Stimulated activated CD4-positive, alpha-beta T cell treated with anti-CD3 and anti-CD28 coated beads, TNF-alpha, amount 100 ng/mL, for 48 hours (primary cell): ENCODE results near the gene ITGA5.

ENCODE experiments used
- DNase-seq, 3 donors: peaks; one replicate each; pipeline ENCODE4 v3.0.0-alpha.2; 2020; ENCODE audit warnings: low read depth in 3 of 3

ITGA5 gene

DNA sequence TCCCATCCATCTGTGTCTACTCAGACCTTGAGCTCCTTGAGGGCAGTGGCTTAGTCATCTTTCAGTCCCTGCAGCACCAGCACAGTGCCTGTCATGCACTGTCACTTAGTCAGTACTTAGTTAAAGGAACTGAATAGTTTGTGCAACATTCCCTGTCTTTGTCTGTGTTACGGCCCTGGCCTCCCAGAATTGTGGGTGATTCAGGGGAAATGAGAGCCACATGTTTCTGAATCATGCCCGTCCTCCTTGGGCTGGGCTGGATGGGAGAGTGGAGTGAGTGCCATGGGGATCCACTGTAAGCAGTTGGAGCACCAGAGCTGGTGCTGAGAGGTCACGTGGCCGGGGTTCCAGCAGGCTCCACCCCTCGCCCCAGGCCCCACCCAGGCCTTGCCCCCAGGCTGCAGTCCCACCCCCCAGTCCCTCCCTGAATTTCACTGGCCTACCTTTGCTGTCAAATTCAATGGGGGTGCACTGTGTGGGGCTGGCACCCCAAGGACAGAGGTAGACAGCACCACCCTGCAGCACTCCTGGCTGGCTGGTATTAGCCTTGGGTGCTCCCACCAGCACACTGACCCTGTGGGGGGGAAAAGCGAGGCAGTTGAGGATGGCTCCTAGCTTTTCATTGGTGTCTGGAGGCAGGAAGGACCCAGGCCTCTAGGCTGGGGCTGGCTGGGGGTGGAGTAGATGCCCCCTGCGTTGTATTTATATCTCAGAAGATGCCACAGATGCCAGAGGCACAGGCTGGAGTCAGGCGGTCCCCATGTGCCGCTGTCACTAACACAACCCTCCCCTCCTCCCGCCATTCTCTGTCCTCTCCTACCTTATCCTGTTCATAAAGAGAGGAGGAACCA lies 7.5 kb downstream of the ITGA5 start:
- DNase-seq: peak; percentile 37 to 66 (median 46)

DNA sequence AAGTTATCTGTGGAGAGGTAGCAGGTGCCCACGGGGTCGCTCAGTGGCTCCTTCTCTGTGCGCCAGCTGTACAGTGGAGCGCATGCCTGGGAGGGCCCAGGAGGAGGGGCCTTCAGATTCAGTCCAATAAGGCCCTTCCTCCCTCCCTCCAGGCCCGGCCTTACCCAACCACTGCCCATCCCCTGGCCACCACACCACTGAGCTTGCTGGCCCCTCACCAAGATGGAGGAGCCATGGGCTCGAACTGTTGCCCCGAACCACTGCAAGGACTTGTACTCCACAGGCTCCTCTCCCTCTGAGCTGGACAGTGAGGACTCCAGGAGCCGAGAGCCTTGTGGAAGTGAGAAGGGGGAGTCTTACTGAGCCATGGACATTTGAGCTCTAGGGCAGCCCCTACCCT lies 9.8 kb downstream of the ITGA5 start:
- no peak for DNase-seq

DNA sequence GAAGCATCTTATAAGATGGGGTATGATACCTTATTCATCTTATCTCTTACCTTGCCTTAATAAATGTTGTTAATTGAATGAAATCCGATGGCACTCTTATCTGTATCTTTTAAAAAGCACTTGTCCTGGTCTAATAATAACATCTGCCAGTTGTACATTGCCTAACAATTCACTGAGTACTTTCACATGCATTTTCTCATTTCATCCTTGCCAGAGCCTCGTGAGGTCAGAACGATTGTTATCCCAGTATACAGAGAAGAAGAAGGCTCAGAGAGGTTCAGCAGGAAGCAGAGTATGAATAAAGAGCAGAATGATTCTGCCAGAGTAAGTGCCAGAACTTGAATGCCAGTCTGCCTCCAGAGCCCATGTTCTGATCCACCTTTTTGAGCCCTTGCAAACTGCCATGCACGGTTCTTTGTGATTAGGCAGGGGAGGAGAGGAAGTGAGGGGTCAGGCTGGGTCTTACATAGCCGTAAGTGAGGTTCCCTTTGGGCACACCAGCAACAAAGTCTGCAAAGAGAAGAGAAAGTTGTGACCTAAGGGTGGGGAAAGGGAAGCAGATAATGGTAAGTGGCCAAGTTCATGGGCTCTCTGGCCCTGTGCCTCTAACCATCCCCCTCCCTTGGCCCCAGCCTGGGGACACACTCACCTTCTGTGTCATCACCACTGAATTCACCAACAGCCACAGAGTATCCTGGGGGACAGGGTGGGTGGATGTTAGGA lies 11.7 kb downstream of the ITGA5 start:
- DNase-seq: no peak

DNA sequence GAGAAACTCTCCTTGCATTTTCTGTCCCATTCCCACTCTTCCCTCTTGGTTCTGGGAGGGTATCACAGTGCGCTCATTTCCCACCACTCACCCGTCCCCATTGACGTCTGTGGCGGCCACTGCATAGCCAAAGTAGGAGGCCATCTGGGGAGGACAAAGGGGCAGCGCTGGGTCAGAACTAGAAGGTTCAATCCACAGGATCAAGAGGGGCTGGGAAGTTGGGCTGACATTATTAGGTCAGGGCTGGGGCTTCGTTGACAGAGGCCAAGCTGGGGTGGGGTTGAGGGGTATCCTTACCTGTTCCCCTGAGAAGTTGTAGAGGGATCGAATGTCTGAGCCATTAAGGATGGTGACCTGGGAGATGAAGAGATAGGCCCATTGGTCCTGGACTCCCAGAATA lies 13.5 kb downstream of the ITGA5 start:
- DNase-seq: no peak

DNA sequence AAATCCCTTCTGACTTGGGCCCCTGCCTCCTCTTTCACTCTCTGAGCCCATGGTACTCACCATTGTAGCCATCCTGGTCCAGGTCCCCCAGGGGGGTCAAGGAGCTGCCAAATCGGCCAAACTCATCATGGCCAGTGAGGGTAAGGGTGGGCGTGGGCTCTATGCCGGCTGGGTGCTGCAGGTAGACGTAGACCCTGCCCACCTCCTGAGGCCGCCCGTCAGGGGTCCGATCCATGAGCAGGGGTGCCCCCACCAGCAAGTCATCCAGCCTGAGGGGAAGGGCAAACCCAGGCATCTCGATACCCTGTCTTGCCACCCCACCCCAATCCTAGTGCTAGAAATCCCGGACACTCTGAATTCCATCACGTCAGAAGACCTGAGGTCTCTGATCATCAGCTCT lies 14.0 kb downstream of the ITGA5 start:
- DNase-seq: no peak

DNA sequence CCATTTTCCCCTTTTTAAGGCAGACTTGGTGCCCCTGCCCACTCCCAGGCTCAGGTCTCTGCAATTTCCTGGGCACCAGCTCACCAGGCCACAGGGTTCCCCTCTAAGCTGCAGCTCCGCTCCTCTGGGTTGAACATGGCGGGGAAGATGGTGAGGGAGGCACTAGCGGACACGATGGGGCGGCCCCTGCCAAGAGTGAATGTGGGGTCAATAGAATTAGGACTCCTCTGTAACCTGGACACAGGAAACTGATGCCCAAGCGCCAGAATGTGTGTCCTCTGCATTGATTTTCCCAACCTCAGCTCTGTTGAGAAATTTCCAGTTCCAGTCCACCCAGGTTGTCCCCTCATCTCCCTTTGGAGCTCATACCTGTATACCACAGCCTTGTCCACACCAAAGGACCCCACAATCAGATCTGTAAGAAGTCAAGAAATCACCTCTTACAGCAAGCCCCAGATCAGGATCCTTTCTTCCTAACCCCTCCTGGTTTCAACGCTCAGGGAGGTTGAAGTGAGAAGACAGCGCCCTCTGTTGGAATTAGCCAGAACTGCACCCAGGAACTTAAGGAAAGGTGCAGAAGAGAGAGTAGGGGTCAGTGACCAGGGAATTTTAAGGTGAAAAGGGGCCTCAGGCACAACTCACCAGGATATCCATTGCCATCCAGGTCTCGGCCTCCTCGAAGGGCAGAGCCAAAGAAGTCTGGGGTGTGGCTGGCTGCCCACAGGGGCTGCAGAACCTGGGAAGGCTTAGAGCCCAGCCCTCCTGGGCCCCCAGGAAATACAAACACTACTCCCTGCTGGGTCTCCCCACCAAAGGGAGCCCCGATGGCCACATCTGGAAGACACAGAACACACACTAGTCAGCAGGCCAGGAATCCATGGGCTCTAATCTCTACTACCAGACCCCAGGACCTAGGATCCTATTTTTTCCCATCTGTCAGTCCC lies 14.7 kb downstream of the ITGA5 start:
- DNase-seq: peak; percentile 35 to 55 (median 48)

DNA sequence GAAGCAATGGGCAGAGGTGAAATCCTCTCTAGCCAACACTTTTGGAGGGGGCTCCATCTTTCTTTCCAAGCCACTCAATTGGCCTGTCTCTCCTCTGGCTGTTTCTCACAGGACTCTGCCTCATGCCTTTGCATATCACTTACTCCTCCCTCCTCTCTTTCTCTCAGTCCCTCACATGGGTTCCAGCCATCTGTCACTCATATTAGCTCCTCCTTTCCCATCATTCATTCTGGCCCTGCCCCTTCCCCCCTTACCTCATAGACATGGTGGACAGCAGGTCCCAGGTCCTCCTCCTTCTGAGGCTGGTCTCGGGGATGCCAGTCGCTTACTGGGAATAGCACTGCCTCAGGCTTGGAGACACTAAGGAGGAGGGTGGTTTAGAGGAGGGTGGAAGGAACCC lies 17.9 kb downstream of the ITGA5 start:
- DNase-seq: no peak

DNA sequence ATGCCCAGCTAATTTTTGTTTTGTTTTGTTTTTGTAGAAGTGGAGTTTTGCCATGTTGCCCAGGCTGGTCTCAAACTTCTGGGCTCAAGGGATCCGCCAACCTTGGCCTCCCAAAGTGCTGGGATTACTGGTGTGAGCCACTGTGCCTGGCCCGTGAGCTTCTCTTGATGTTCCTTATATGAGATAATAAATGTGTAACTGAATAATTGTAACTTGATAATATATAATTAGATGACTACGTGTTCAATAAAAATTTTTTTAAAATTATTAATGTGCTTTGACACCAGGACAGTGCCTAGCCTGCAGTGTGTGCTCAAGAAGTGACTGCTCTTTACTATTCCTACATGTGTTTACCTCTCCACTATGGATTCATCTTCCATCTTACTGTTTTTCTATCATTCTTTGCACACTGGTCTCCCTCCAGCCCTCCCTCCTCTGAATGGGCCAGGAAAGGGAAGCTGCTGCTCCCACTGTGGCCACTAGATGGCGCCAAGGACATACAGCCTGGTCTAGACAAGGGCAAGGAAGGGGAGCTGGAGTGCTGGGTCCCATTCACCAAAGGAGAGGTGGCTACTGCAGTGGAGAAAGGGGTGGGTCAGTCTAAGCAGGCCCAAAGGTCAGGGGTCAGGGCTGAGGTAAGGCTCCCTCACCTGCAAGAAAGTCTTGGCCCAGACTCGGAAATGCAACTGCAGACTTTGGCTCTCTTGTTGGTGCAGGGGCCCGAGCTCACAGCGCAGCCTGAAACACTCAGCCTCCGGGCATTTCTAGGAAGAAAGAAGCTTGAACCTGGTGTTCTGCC lies 19.9 kb downstream of the ITGA5 start:
- peak; percentile 73 to 78 (median 78) for DNase-seq

DNA sequence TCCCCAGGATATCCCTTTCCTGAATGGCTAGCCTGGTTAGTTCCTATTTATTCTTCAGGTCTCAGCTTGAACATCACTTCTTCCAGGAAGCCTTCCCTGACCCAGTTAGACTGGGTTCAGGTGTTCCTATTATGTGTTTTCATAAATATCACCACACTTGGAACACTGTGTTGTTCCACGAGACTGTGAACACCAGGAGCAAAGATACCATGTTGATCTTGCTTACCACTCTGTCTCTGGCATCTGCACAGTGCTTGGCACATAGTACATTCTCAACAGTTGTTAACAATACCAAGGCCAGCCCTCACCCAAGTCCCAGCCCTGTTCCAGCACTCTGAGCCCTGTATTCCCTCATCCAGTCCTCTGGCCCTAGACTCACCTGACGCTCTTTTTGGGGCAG lies 20.8 kb downstream of the ITGA5 start:
- no peak for DNase-seq

DNA sequence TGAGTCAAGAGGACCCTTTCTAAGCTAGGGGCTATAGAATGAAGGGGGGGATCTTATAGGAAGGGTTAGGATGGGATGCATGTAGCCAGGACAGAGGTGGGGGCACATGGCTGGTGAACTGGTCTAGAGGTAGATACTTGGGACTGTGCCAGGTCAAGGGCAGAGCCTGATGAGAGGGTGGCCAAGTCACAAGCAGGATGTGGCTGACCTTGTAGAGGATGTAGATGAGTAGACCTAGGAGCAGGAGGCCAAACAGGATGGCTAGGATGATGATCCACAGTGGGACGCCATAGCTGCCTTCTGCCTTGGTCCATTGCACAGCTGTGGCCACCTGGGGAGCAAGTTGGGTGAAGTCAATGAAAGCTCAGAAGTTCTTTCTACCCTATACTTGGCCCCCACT lies 21.9 kb downstream of the ITGA5 start:
- no peak for DNase-seq

DNA sequence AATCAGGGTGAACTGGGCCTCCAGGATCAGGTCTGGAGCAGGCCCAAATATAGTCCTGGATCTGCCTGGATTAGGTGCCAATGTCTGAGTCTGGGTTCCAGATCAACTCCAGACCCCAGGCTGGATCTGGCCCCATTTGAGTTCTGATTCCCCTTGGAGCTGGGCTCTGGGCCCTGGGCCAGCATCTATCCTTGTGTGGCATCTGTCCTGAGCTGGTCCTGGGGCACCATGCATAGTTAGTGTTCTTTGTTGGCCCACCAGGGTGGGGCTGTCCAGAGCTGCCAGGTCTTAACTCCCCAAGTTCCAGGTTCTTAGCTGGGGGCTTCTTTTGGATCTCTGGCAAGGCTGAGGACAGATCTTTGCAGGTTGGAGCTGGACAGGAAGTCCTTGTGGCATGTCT lies 23.5 kb downstream of the ITGA5 start:
- no peak for DNase-seq

DNA sequence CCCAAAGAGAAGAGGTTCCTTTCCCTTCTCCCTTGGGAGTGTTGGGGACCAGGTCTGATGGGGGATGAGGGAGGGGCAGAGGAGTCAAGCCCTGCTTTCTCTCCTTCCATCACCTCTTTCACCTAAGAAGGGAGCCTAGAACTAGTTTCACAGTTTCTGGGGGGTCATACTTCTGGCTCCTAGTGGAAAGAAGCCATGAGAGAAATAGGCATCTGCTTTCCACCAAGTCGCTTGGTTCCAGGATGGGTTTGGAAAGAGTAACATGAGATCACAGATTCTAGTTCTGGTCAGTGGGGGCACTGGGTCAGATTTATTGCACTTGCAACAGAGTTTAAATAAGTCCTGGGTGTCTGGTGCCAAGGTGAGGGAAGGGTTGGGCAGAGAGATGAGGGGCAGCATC lies 24.1 kb downstream of the ITGA5 start:
- DNase-seq: no peak

DNA sequence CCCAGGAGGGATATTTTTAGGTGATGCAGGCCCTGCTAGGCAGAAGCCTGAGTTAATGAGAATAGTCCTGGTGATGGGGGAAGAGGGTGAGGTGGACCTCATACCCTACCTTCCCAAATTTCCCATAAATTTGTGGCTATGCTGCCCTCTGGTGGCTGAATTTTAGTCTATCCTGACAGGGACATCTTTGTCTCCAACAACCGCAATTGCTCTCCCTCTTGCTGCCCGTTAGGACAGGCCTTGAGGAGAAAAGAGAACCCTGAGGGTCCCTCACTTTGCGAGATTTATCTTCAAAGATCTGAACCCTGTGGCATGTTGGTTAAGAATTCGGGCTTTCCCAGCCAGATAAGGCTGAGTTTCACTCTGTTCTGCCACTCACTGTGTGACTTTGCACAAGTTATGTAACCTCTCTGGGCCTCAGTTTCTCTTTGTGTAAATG lies 24.8 kb downstream of the ITGA5 start:
- DNase-seq: no peak

DNA sequence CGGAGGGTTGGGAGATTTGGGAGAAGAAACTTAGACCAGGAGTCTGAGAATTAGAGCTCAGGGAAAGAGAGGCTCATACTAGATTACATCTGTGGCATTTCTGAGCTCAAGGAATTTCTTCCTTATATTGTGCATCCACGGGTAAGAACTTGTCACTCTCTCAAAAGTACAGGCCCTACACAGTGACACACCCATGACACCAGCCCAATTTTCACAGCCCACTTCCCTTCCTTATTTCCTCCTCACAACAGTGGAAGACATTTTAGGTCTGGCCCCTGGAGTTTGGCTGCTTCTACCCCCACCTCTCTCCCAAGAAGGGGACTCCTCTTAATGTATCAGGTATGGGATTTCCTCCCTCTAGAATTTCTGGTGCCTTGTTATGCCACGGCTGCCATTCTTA lies 25.3 kb downstream of the ITGA5 start:
- no peak for DNase-seq

DNA sequence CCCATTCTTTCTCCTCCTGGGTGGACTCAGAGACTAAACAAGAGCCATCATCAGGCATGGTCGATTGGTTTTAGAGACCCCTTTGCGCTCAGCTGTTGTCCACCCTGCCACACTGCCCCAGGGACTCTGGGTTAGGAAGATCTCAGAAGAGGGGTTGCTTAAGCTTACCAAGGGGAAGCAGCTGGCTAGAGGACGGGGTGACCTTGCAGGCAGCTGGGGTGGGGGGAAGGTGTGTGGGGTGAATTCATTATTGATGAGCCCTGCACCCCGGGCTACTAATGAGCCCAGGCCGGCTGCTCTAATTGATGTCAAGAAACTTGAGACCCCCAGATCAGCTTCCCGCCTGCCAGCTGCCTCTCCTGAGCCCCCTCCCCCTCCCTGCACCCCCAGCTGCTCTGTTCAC lies 25.9 kb downstream of the ITGA5 start:
- DNase-seq: no peak

DNA sequence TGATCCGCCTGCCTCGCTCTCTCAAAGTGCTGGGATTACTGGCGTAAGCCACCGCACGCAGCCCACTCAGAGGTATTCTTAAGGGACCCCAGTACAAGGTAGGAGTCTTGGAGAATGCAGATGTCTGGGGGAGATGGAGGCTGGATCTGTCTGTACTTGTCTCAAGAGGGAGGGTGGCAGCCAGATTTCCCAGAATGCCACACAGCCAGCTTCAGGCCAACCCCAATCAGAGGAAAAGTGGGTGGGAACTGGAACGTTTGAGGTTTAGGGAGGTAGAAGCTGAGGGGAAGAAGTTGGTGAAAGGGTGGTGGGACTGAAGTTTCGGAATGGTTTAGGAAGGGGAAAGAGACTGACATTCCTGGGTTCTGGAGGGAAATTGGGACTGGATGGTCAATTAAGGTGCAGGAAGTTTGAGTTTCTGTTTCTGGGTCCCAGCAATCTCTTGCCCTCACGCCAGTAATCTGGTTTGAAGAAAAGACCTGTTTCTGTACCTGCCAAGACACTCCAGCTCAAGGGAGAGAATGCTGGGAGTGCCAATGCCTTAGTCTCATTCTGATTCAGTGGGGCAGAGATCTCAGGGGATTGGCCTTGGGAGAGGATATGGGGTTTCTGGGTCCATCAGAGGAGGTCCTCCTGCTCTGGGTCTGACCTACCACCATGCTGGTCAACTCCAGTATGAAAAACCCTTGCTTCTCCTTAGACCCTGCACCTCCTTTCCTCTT lies 26.4 kb downstream of the ITGA5 start:
- DNase-seq: no peak

DNA sequence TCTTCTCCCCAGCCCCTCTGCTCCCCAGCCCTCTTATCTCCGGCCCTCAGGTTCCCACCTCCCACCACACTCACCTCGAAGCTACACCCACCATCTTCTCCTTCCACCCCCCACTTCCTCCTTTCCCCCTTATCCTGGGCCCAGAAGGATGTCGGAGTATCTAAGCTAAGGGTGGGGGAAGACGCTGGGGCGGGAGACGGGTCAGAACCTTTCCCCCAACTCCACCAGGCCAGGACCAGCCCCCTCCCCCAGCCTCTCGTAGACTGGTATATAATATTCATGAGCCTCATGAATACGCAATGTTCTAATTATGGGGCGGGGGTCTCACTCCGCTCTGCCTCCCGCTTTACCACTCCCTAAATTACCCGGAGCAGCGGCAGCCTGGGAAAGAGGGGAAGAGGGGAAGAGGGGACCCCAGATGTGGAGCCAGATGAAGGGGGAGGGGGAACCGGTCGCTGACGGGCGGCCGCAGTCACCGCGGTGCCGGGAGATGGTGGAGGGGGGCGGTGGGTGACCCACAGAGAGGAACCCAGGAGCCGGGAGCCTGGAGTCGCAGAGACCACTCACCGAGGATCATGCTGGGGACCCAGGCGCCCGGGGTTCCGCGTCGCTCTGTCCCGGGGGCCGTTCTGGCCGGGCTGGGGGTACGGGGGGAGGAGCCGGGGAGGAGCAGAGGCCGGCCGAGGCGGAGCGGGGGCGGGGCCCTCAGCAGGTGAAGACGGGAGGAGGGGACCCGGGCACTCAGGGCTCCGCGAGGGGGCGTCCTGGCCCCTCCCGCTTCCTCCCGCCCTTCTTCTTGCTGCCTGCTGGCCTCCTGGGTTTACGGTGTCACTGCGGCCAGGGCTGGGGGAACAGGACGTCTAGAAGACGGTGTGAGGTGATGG lies 28.2 kb downstream of the ITGA5 start:
- peak in 1 of 3 donors; percentile 60 for DNase-seq

DNA sequence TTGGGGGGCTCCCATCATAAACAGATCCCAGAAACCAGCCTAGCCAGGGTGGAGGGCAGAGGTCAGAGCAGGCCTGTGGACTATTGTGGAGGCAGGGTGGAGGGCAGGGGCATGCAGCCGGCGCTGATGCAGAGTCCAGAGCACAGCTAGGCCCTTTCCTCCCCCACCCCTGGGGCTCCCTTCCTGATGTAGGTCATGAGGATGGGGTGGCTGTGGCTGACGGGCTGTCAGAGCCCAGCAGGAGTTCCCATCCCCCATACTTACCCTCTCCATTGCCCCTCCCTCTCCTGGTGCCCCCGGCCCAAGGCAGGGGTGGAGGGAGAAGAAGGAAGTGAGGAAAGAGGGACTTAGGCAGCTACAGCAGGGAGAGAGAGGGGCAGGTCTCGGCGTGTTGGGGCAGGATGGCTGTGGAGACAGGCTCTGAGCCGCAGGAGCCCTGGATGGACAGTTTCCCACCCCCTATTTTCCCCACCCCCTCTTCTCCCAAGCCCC lies 28.8 kb downstream of the ITGA5 start:
- no peak for DNase-seq

DNA sequence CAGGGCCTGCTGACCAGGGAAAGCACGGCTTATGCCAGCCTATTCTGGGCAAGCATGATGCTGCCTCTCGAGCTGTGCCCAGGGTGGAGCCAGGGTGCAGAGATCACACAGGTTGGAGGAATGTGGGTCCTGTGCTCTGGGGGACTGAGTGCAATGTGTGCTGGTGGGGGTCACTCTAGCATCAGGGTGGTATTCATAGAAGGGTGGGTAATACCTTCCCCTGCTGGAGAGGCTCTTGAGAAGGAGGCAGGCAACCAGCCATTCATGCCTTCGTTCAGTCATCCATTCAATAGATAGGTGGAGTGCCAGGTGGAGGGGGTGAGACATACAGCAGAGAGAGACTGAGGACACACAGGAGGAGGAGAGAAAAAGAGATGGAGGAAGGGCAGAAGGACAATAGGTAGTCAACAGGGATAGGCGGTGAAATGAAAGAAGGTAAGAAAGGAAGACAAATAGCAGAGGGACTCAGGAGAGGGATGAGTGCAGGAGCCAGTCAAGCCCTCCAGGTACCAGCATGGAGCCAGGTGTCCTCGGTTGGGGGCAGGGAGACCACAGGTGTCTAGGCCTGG lies 29.4 kb downstream of the ITGA5 start:
- no peak for DNase-seq
